ENCODE data around the gene CCDC51.

DNA sequence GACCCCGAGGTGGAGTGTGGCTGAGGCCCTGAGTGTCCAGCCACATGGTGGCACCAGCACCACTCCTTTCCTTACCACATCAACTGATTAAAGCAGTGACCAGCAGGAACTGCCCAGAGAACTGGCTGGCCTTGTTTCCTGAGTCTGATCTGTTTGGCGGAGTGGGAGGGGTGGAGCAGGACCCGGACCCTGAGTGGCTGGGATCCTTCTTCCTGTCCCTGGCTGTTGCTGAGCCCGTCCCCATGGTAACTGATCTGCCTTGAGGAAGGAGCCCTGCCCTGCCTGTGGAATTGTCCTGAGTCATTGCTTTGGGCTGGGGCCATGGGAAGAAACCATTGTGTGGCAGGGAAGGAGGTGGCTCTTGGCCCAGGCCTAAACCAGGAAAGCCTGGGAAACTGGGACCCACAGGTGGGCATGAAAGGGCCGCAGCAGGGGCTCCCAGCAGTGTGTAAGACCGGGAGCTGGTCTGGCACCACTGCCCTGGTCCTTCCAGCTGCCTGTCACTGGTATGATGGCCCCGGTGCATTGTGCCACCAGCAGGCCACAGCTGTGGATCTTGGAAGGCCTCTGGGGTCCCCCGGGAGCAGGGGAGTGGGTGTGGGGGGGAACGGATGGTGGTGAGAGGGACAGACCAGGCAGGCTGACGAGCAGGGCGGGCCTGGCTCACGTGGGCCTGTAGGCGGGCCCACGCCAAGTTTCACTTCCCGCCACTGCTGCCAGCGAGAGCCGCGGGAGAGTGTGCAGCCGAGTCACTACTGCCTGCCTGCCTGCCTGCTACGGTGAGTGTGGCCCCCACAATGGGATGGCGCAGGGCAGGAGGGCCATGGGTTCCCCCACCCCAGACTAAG is 25.8 kb upstream of the CCDC51 start:
- TF ChIP-seq, protein P1, sequence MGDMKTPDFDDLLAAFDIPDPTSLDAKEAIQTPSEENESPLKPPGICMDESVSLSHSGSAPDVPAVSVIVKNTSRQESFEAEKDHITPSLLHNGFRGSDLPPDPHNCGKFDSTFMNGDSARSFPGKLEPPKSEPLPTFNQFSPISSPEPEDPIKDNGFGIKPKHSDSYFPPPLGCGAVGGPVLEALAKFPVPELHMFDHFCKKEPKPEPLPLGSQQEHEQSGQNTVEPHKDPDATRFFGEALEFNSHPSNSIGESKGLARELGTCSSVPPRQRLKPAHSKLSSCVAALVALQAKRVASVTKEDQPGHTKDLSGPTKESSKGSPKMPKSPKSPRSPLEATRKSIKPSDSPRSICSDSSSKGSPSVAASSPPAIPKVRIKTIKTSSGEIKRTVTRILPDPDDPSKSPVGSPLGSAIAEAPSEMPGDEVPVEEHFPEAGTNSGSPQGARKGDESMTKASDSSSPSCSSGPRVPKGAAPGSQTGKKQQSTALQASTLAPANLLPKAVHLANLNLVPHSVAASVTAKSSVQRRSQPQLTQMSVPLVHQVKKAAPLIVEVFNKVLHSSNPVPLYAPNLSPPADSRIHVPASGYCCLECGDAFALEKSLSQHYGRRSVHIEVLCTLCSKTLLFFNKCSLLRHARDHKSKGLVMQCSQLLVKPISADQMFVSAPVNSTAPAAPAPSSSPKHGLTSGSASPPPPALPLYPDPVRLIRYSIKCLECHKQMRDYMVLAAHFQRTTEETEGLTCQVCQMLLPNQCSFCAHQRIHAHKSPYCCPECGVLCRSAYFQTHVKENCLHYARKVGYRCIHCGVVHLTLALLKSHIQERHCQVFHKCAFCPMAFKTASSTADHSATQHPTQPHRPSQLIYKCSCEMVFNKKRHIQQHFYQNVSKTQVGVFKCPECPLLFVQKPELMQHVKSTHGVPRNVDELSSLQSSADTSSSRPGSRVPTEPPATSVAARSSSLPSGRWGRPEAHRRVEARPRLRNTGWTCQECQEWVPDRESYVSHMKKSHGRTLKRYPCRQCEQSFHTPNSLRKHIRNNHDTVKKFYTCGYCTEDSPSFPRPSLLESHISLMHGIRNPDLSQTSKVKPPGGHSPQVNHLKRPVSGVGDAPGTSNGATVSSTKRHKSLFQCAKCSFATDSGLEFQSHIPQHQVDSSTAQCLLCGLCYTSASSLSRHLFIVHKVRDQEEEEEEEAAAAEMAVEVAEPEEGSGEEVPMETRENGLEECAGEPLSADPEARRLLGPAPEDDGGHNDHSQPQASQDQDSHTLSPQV (IDR thresholded peaks at IDR 0.05): peak; percentile 62
- TF ChIP-seq SPI1 (IDR thresholded peaks at IDR 0.05; ENCODE audit: borderline replicate concordance, low read depth, low read length) (no peak), ZBTB11 (CRISPR knock-in tag; IDR thresholded peaks at IDR 0.05) (peak in 1 of 3 experiments; percentile 34; a peak in 1 of 6 replicates)

All from K562 (cell line).